DMS153 treated with DMSO at 0.1 percent for 48 hours (cell line): ENCODE results near the gene CTNNBL1.

Experiments
- DNase-seq: peaks from one replicate; lab custom pipeline; 2025; ENCODE audit not compliant: unreplicated experiment; lab: John Stamatoyannopoulos, UW

The CTNNBL1 gene

GRCh38 chr20:37737826-37738420 is 44.1 kb downstream of the CTNNBL1 start:
- no peak for DNase-seq

GRCh38 chr20:37741055-37741454 is 47.2 kb downstream of the CTNNBL1 start:
- no peak for DNase-seq

- no peak for DNase-seq
Measured at GRCh38 chr20:37741570-37741969, 47.7 kb downstream of the CTNNBL1 start.

- DNase-seq = no peak
Measured at GRCh38 chr20:37742131-37742530, 48.3 kb downstream of the CTNNBL1 start.

GRCh38 chr20:37744347-37744746 is 50.5 kb downstream of the CTNNBL1 start:
- no peak for DNase-seq

- no peak for DNase-seq
Measured at GRCh38 chr20:37745553-37745952, 51.7 kb downstream of the CTNNBL1 start.

GRCh38 chr20:37748015-37748414 is 54.2 kb downstream of the CTNNBL1 start:
- DNase-seq = no peak

- no peak for DNase-seq
Measured at GRCh38 chr20:37749218-37749617, 55.4 kb downstream of the CTNNBL1 start.

- no peak for DNase-seq
Measured at GRCh38 chr20:37749620-37750403, 56.0 kb downstream of the CTNNBL1 start.

- DNase-seq = no peak
Measured at GRCh38 chr20:37755665-37756064, 61.8 kb downstream of the CTNNBL1 start.

- no peak for DNase-seq
Measured at GRCh38 chr20:37756234-37756633, 62.4 kb downstream of the CTNNBL1 start.

- DNase-seq = peak; percentile 14
Measured at GRCh38 chr20:37757550-37757949, 63.7 kb downstream of the CTNNBL1 start.

- DNase-seq = no peak
Measured at GRCh38 chr20:37758332-37758731, 64.5 kb downstream of the CTNNBL1 start.

GRCh38 chr20:37759052-37759553 is 65.3 kb downstream of the CTNNBL1 start:
- peak; percentile 17 for DNase-seq

- DNase-seq = no peak
Measured at GRCh38 chr20:37759761-37760209, 66.0 kb downstream of the CTNNBL1 start.

GRCh38 chr20:37760322-37760721 is 66.5 kb downstream of the CTNNBL1 start:
- DNase-seq = no peak

GRCh38 chr20:37762716-37763485 is 69.1 kb downstream of the CTNNBL1 start:
- DNase-seq = no peak

GRCh38 chr20:37764333-37764935 is 70.6 kb downstream of the CTNNBL1 start:
- DNase-seq = no peak

GRCh38 chr20:37770908-37771307 is 77.1 kb downstream of the CTNNBL1 start:
- no peak for DNase-seq

- DNase-seq = no peak
Measured at GRCh38 chr20:37773291-37773826, 79.5 kb downstream of the CTNNBL1 start.

- no peak for DNase-seq
Measured at GRCh38 chr20:37774156-37774555, 80.3 kb downstream of the CTNNBL1 start.
